GM18502 (cell line): Measurements from ENCODE around the gene XPR1.

Experiments used
- ATAC-seq: cut with Tn5 transposase; IDR thresholded peaks from one replicate; pipeline ENCODE4 v1.9.1; 2021; ENCODE audit warnings: mild to moderate bottlenecking; ENCODE audit not compliant: unreplicated experiment, poor library complexity

XPR1 gene

GRCh38 chr1:180631766-180632325 lies at the start of gene XPR1:
Gene XPR1 (plus strand): TSS chr1:180632022. CDS start chr1:180632202, 180 bp downstream.
- peak; percentile 98 for ATAC-seq

DNA sequence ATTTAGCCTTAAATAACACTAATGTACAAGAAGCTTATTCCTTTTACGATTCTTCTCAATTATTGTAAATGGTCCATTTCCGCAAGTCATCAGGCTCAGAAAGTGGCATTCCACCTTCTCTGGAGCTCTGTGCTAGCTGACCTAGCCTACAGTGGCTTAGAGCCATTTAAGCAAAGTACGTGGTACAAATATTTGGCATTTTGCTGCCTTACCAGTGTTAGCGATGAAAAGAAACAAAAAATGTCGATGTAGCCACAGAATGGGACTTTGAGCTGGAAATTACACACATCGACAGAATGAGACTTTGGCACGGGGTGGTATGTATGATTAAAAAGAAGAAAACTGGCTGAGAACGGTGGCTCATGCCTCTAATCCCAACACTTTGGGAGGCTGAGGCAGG lies 47.0 kb upstream of the XPR1 start:
- no peak for ATAC-seq

- ATAC-seq, result no peak
These were observed 45.8 kb upstream of the XPR1 start for GRCh38 chr1:180585994-180586359.

- ATAC-seq, result no peak
These were observed 45.1 kb upstream of the XPR1 start for GRCh38 chr1:180586671-180587155.

DNA sequence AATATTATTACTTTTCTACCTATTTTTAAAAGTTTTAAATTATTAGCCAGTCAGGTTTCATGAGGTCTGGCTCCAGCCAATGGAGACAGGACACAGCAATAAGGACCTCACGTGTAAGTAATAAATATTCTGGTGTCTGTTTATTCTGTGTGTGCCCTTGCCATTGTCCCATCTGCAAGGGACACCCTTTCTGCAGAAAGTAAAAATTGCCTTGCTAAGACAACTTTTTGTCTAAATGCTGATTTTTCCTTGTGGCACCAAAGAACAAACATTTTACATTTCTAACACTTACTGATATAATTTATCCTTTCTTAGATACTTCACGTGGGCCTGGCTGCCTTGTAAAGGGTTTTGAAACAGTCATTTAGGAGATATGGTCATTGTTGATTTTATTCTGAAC lies 43.7 kb upstream of the XPR1 start:
- ATAC-seq, result no peak

DNA sequence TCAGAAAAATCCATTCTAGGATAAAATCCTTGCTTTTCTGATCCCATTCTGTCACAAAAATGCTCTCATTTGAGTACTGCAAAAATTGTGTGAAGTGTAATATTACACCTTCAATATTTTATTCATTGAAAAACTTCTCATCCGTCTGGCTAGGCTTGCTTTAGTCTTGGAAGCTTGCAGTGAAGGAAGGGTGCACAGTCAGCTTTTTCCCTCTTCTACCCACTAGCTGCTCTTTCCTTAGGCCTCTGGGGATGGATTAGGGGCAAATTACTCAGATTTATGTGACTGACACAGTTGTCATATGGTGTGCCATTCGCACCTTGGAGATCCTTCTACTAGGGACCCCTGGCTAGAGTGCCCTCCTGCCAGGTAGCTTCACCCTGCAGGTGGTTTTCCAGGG lies 40.9 kb upstream of the XPR1 start:
- ATAC-seq, result no peak

DNA sequence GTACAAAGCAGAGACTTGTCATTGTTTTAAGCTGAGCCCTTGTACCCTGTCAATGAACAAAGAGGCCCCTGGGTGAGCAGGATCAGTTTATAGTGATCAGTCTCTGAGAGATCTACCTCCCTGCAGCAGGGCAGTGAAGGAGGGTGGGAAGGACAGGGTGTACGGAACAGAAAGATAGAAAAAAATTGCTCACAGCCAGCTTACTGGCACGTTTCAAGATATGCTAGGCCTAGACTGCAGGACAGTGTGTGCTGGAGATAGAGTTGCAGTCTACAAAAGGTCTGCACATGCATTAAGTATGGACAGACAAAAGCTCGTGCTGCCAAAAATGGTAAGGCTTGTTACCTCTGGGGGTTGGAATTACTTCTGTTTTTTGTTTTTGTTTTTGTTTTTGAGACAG lies 38.4 kb upstream of the XPR1 start:
- ATAC-seq, result no peak

GRCh38 chr1:180594723-180595122 lies 37.1 kb upstream of the XPR1 start:
- no peak for ATAC-seq

DNA sequence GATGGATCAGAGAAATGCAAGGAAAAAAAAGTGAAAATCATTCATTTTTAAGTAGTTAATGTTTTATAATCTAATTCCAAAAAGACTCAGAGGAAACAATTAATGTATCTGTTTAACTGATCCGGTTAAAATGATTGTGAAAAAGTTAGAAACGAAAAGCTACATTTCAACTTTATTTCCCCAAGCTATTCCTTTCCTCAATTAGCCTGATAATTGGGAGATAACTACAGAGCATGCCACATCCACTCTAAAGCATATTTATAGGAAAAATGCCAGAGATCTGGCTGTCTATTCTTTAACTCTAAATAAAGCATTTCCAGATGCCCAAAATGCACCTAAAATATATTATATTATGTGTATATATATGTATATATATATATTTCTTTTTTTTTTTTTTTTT lies 35.9 kb upstream of the XPR1 start:
- no peak for ATAC-seq

- ATAC-seq, result no peak
These were observed 34.3 kb upstream of the XPR1 start for GRCh38 chr1:180597520-180597919.

DNA sequence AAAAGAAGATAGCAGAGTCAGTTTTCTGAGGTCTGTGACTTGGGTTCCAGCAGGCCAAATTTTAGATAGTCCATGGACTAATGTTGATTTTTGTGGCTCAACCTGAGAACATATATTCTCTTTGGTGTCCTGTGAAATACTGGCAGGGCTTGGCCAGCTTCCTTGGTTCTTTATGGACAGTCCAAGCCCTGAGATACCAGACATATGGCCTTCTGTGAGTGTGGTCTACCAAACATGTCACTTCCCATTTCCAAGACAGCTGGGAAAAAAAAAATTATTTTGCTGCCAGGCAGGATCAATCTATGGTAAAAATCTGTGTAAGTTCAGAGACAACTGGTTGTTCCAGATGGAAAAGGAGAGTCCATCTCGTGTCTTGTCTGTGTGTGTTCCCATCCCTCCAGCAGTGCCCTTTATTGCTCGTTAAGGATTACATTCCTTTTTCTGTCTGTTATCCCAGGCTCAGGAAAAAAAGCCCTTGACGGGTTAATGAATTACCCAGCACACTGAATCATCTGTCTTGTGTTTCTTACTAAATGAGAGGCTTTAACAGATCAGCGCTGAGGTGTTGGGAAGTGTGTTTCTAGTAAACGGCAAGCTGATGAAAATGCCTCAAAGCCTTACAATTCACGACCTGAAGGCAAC lies 33.4 kb upstream of the XPR1 start:
- ATAC-seq, result no peak

- no peak for ATAC-seq
These were observed 31.5 kb upstream of the XPR1 start for GRCh38 chr1:180600343-180600742.

DNA sequence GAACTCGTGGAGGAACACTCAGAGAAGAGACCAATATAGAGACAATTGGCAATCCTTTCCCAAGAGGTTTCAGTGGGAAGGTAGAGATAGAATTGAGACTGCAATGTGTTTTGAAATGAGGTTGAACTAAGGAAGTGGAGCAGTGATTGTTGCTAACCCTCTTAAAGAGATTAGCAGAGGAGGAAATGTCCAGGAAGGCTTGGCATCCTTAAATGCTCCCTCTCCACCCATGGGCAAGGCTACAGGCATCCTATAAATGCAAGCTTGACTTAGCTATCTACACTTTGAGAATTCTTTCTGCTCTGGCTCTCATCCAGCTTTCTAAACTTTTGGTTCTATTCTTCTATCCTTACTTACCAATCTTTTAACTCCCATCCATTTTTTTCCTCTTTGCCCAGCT lies 30.3 kb upstream of the XPR1 start:
- no peak for ATAC-seq

- no peak for ATAC-seq
These were observed 28.5 kb upstream of the XPR1 start for GRCh38 chr1:180603223-180603849.

- ATAC-seq, result no peak
These were observed 28.0 kb upstream of the XPR1 start for GRCh38 chr1:180603850-180604226.

GRCh38 chr1:180606155-180606554 lies 25.7 kb upstream of the XPR1 start:
- ATAC-seq, result no peak

DNA sequence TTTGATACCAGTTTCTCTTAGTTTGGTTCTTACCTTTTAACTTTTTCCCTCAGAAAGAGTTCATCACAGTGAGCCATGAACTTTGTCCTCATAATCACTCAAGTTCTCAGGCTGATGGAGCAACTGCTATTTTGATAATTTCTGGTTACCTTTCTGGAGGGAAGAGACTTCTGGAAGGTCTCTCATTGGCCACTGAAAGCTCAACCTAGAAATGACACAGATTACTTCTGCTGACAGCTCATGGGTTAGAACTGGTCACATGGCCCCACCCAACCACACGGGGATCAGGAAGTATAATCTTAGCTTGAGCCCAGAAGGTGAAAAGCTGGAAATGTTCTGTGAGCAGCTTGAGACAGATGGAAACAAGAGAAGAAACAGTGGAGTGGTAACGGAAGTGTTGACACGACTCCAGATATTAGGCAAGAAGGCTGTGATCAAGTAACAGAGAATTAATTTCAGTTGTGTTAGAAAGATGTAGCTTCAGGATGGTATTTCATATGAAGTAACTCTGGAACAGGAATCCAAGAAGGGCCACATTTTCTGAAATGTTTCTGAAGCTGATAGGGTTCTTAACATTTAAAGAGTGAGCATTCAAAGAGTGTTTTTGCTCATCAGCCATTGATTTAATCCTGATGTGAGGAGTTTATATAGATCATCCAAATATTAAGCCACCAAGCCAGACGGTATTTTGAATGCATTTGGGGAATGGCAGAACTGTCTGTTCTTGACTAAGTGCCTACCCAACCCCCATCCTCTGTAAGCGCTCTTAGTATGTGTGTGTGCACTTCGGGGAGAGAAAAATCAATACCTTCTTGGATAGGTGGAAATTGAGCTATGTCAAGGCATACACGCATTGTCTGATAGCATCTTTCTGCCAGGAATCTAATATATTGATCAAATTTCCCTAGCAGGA lies 21.9 kb upstream of the XPR1 start:
- no peak for ATAC-seq

GRCh38 chr1:180610556-180611015 lies 21.2 kb upstream of the XPR1 start:
- ATAC-seq, result no peak

DNA sequence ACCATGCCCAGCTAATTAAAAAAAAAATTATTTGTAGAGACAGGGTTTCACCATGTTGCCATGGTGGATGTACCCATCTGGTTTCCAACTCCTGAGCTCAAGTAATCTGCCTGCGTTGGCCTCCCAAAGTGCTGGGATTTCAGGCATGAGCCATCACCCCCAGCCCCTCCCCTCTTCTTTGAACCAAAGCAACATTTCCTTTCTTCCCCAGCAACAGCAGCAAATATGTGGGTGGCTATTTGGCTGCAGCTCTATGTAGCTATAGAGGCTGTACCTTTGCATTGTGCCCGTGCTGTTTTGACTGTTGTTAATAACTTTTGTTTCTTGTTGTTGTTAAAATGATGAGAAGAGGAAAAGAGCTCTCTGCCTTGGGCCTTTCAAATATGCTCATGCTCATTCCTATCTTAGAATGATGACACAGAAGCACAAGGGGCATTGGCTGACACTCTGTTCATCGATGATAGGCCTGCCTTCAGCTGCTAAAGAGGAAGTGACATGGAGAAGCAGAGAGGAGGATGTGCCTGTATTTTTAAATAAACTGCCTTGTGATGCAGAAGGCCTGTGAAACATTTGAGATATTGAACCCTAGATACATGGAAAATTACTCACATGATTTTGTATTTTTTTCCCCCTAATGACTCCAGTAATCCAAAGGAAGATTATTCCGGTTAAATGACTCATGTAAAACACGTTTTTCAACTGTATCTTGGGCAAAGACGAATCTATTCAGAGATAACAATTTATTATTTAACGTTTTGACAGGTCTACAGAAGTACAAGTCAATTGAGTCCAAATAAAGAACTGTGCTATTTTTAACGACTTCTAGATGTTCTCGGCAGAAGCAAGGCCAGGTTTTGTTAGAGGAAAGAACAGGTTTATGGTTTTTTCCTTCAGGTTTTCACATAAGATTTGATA lies 20.5 kb upstream of the XPR1 start:
- ATAC-seq, result no peak

DNA sequence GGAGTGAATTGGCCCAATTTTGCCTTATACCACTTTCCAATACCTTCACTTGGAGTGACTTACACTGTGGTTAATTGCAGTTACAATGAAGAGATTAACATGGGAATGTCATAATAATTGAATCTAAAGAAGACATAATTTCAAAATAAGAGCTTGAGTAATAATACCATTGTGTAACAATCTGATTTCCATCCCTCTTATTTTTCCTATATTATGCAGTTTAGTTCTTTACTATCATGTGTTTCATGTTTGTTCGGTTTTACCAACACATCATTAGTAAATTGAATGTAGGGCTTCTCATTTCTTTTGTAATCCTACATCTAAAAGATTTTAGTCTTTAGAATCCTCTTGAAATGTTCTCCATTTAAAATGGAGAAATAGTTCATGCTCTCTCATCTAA lies 19.2 kb upstream of the XPR1 start:
- ATAC-seq, result no peak
